HEK293T (cell line): ENCODE measurements around the gene GLRA3.
A peak's percentile ranks its signal among the peaks of the same experiment; 100 is the strongest.
"Not testable (repeated sequence)": the region's sequence is repeated elsewhere in the genome, so short reads cannot be mapped to it uniquely, and the experiment has no call there.

Experiments
- CTCF ChIA-PET: fragments of 350-600 bp; formaldehyde crosslinking; extraction: SDS; loops from one replicate; lab custom pipeline; 2021; ENCODE audit warnings: antibody characterized with exemption, inconsistent platforms; lab: Yijun Ruan, JAX
- POLR2A ChIA-PET: fragments of 350-600 bp; formaldehyde crosslinking; extraction: SDS; loops from one replicate; lab custom pipeline; 2020; ENCODE audit warnings: antibody characterized with exemption, inconsistent platforms; lab: Yijun Ruan, JAX
- DNase-seq: peaks from one replicate; pipeline ENCODE4 v3.0.0; 2012; ENCODE audit warnings: mixed read lengths; ENCODE audit errors: extremely low spot score
- ARNT ChIP-seq: fragments of 450-650 bp; IDR thresholded peaks from 2 replicates; pipeline ENCODE4 v1.6.1; 2017; ENCODE audit warnings: mild to moderate bottlenecking
- BHLHE40 ChIP-seq: fragments of 450-650 bp; IDR thresholded peaks from 2 replicates; pipeline ENCODE4 v1.6.1; 2016; ENCODE audit warnings: mild to moderate bottlenecking, moderate library complexity, borderline replicate concordance
- CTBP1 ChIP-seq: fragments of 450-650 bp; IDR thresholded peaks from 2 replicates; pipeline ENCODE4 v1.6.1; 2016; ENCODE audit warnings: borderline replicate concordance
- ELF4 ChIP-seq: fragments of 450-650 bp; IDR thresholded peaks from 2 replicates; pipeline ENCODE4 v1.6.1; 2017; ENCODE audit warnings: antibody characterized with exemption
- FOXA1 ChIP-seq: fragments of 450-650 bp; IDR thresholded peaks from 2 replicates; pipeline ENCODE4 v1.6.1; 2016; ENCODE audit warnings: mild to moderate bottlenecking
- FOXK2 ChIP-seq: fragments of 450-650 bp; IDR thresholded peaks from 2 replicates; pipeline ENCODE4 v1.6.1; 2016; ENCODE audit warnings: mild to moderate bottlenecking
- FOXM1 ChIP-seq: fragments of 450-650 bp; IDR thresholded peaks from 2 replicates; pipeline ENCODE4 v1.6.1; 2017; ENCODE audit warnings: mild to moderate bottlenecking, borderline replicate concordance
- HDGF ChIP-seq: fragments of 450-650 bp; IDR thresholded peaks from 2 replicates; pipeline ENCODE4 v1.6.1; 2017; ENCODE audit warnings: antibody characterized with exemption, borderline replicate concordance
- L3MBTL2 ChIP-seq: fragments of 450-650 bp; conservative IDR thresholded peaks from 2 replicates; pipeline ENCODE4 v1.6.1; 2016; ENCODE audit warnings: mild to moderate bottlenecking
- LEF1 ChIP-seq: fragments of 450-650 bp; IDR thresholded peaks from 2 replicates; pipeline ENCODE4 v1.6.1; 2017; ENCODE audit warnings: mild to moderate bottlenecking, borderline replicate concordance
- NFRKB ChIP-seq: fragments of 450-650 bp; IDR thresholded peaks from 2 replicates; pipeline ENCODE4 v1.6.1; 2016; ENCODE audit warnings: mild to moderate bottlenecking, moderate library complexity
- PKNOX1 ChIP-seq: fragments of 450-650 bp; IDR thresholded peaks from 2 replicates; pipeline ENCODE4 v1.6.1; 2016
- SP1 ChIP-seq: fragments of 450-650 bp; IDR thresholded peaks from 2 replicates; pipeline ENCODE4 v1.6.1; 2017
- SUZ12 ChIP-seq: fragments of 450-650 bp; IDR thresholded peaks from 2 replicates; pipeline ENCODE4 v1.6.1; 2016; ENCODE audit warnings: mild to moderate bottlenecking
- TARDBP ChIP-seq: fragments of 450-650 bp; IDR thresholded peaks from 2 replicates; pipeline ENCODE4 v1.6.1; 2016
- ZNF384 ChIP-seq: fragments of 450-650 bp; IDR thresholded peaks from 2 replicates; pipeline ENCODE4 v1.6.1; 2016

Gene GLRA3

GRCh38 chr4:174794543-174795094, 34.4 kb downstream of the GLRA3 start:
- TF ChIP-seq PKNOX1 (no peak), CTBP1 (no peak), FOXM1 (no peak), FOXK2 (no peak), SUZ12 (no peak), L3MBTL2 (no peak), NFRKB (no peak), LEF1 (no peak), FOXA1 (no peak), SP1 (no peak), ZNF384 (no peak)
- CTCF ChIA-PET, result no interaction called here
- POLR2A ChIA-PET, result no interaction called here
- no peak for DNase-seq

GRCh38 chr4:174789657-174790056, 39.4 kb downstream of the GLRA3 start:
- TF ChIP-seq TARDBP, result no peak
- no peak for TF ChIP-seq ZNF384
- TF ChIP-seq ELF4, result no peak
- no peak for TF ChIP-seq CTBP1
- TF ChIP-seq PKNOX1, result 0 out of 2 replicates have a peak, but pooled peaks have one; percentile 9
- ChIA-PET POLR2A (no interaction called here), CTCF (no interaction called here)
- DNase-seq, result no peak

GRCh38 chr4:174778274-174778986, 50.6 kb downstream of the GLRA3 start:
- POLR2A ChIA-PET, DNase-seq: not testable (repeated sequence)
- CTCF ChIA-PET, result interaction anchor here (0.6 kb wide), 1 partner anchor 59 kb away, joined by 6 read pairs; no protein-coding TSS in a partner anchor

- no peak for TF ChIP-seq NFRKB
- no peak for TF ChIP-seq ELF4
- TF ChIP-seq SP1, result no peak
- no peak for TF ChIP-seq FOXA1
- TF ChIP-seq LEF1, result no peak
- no peak for DNase-seq
- ChIA-PET POLR2A (no interaction called here), CTCF (interaction anchor here (1.8 kb wide), 1 partner anchor 11 kb away, joined by 6 read pairs; no protein-coding TSS in a partner anchor)
These were observed 53.7 kb downstream of the GLRA3 start for GRCh38 chr4:174775366-174775765.

- DNase-seq, result peak; percentile 35
- TF ChIP-seq BHLHE40 (no peak), L3MBTL2 (no peak), TARDBP (no peak), NFRKB (no peak), CTBP1 (no peak), SUZ12 (no peak), FOXK2 (no peak), ARNT (no peak), LEF1 (no peak)
- ChIA-PET POLR2A (no interaction called here), CTCF (interaction anchor here (0.6 to 2.2 kb wide), 4 partner anchors 11 to 489 kb away, joined by 3 to 6 read pairs (median 3); partner anchors contain the start of gene GLRA3)
These were observed 64.8 kb downstream of the GLRA3 start for GRCh38 chr4:174764105-174764729.

- ChIA-PET POLR2A (no interaction called here), CTCF (interaction anchor here (0.6 to 2.2 kb wide), 4 partner anchors 12 to 489 kb away, joined by 3 to 6 read pairs (median 3); partner anchors contain the start of gene GLRA3)
- TF ChIP-seq ARNT, result no peak
- TF ChIP-seq ELF4, result no peak
- TF ChIP-seq BHLHE40, result no peak
- no peak for TF ChIP-seq FOXA1
- no peak for TF ChIP-seq CTBP1
- no peak for TF ChIP-seq HDGF
- no peak for TF ChIP-seq NFRKB
- no peak for TF ChIP-seq L3MBTL2
- no peak for TF ChIP-seq FOXK2
- TF ChIP-seq TARDBP, result no peak
- TF ChIP-seq FOXM1, result no peak
- TF ChIP-seq SP1, result no peak
- TF ChIP-seq PKNOX1, result no peak
- DNase-seq, result no peak
These were observed 65.5 kb downstream of the GLRA3 start for GRCh38 chr4:174763454-174764104.
